Daoy (cell line): ENCODE results near the gene TAF9. TPM values are rescaled to one million over a fixed set of nuclear protein-coding genes. Genes with fewer than 3 reads are reported as not detected.
A peak's percentile ranks its signal among the peaks of the same experiment; 100 is the strongest.
"Not testable (repeated sequence)": the region's sequence is repeated elsewhere in the genome, so short reads cannot be mapped to it uniquely, and the experiment has no call there.

ENCODE experiments used
- DNase-seq: peaks from one replicate; pipeline ENCODE4 v3.0.0-alpha.2; 2015; ENCODE audit warnings: low read depth
- total RNA-seq: library from RNA; depleted of rRNA; stranded (reverse); fragments of >200 nt; shearing (Covaris generic); gene quantifications from 2 replicates; pipeline ENCODE4 v1.2.3, GENCODE V29; 2014; rRNA removed

TAF9 gene
- total RNA-seq, 1 experiment from 2014 or later: 54.4 TPM

- no peak for DNase-seq
Measured at GRCh38 chr5:69335341-69335935, 33.9 kb downstream of the TAF9 start.

GRCh38 chr5:69334793-69335268 is 34.5 kb downstream of the TAF9 start:
- DNase-seq: peak; percentile 81

- DNase-seq: not testable (repeated sequence)
Measured at GRCh38 chr5:69333668-69334315, 35.5 kb downstream of the TAF9 start.

- no peak for DNase-seq
Measured at GRCh38 chr5:69331528-69332445, 37.5 kb downstream of the TAF9 start.

GRCh38 chr5:69329905-69330489 is 39.3 kb downstream of the TAF9 start:
- DNase-seq: no peak

GRCh38 chr5:69326365-69326764 is 43.0 kb downstream of the TAF9 start:
- no peak for DNase-seq

GRCh38 chr5:69317391-69317790 is 51.9 kb downstream of the TAF9 start:
- no peak for DNase-seq

- no peak for DNase-seq
Measured at GRCh38 chr5:69315972-69316371, 53.3 kb downstream of the TAF9 start.

Other genes with a start within 250 kb of the TAF9 start
- 801 and 1,008 TPM in 2 replicates for gene CCNB1, start 202.4 kb downstream of the TAF9 start, total RNA-seq
- gene CENPH, start 179.9 kb downstream of the TAF9 start, total RNA-seq: 65.7 and 66.2 TPM in 2 replicates
- 89.8 and 91.9 TPM in 2 replicates for gene CDK7, start 134.6 kb downstream of the TAF9 start, total RNA-seq
- gene CCDC125, start 36.7 kb downstream of the TAF9 start, total RNA-seq: 5.1 and 6.5 TPM in 2 replicates
- 54.7 and 71.3 TPM in 2 replicates for gene AK6, start within 50 bp of the TAF9 start, total RNA-seq
- 19.8 and 30.9 TPM in 2 replicates for gene RAD17, start 298 bp upstream of the TAF9 start, total RNA-seq
- gene MARVELD2, start 45.6 kb upstream of the TAF9 start, total RNA-seq: 3.8 and 5.1 TPM in 2 replicates
- gene OCLN, start 123.3 kb upstream of the TAF9 start, total RNA-seq: 30.8 and 39.0 TPM in 2 replicates
- 88.2 and 94.4 TPM in 2 replicates for gene GTF2H2C, start 190.7 kb upstream of the TAF9 start, total RNA-seq